Endothelial cell (in vitro differentiated cells): ENCODE results near the gene ST6GAL1. TPM values are rescaled to one million over a fixed set of nuclear protein-coding genes. Genes with fewer than 3 reads are reported as not detected.

ENCODE experiments used
- DNase-seq: peaks from one replicate; pipeline ENCODE4 v3.0.0; 2021; ENCODE audit warnings: low spot score
- H3K27ac Mint-ChIP-seq: one replicate; pipeline ENCODE4 v1.8.0; 2021; ENCODE audit warnings: mixed read lengths, inconsistent platforms; ENCODE audit not compliant: unreplicated experiment
- H3K27me3 Mint-ChIP-seq: one replicate; pipeline ENCODE4 v1.8.0; 2021; ENCODE audit warnings: mild to moderate bottlenecking, moderate library complexity, mixed read lengths, inconsistent platforms; ENCODE audit not compliant: unreplicated experiment
- H3K36me3 Mint-ChIP-seq: one replicate; pipeline ENCODE4 v1.8.0; 2021; ENCODE audit warnings: mild to moderate bottlenecking, low read depth, mixed read lengths, inconsistent platforms; ENCODE audit not compliant: unreplicated experiment
- H3K4me1 Mint-ChIP-seq: one replicate; pipeline ENCODE4 v1.8.0; 2021; ENCODE audit warnings: mild to moderate bottlenecking, mixed read lengths, inconsistent platforms; ENCODE audit not compliant: unreplicated experiment
- H3K4me3 Mint-ChIP-seq: one replicate; pipeline ENCODE4 v1.8.0; 2021; ENCODE audit warnings: mild to moderate bottlenecking, mixed read lengths, inconsistent platforms; ENCODE audit not compliant: unreplicated experiment
- H3K9me3 Mint-ChIP-seq: one replicate; pipeline ENCODE4 v1.8.0; 2021; ENCODE audit warnings: mixed read lengths, inconsistent platforms; ENCODE audit not compliant: unreplicated experiment
- CTCF ChIP-seq: fragments of 200-600 bp; sonication (generic); IDR thresholded peaks from one replicate; pipeline ENCODE4 v1.5.0; 2021; ENCODE audit warnings: antibody characterized with exemption; ENCODE audit not compliant: unreplicated experiment
- total RNA-seq: library from RNA; stranded (reverse); fragmentation: NEBNext Ultra II Directional; extraction: Animal tissue kit (Norgen Biotek cat#: 25700); gene quantifications from one replicate; pipeline ENCODE4 v1.2.1, GENCODE V29; 2021; ENCODE audit not compliant: unreplicated experiment

The ST6GAL1 gene
- total RNA-seq, 1 donor from 2014 or later, result 82.4 TPM

- no peaks in the 10 kb centered on the region for H3K9me3 Mint-ChIP-seq
- H3K4me3 Mint-ChIP-seq, result peak overlapping the region; percentile 24
- DNase-seq, result no peak
- peaks cover 2% of the 10 kb centered on the region for H3K27me3 Mint-ChIP-seq
- peaks cover 35% of the 10 kb centered on the region for H3K4me1 Mint-ChIP-seq
- TF ChIP-seq CTCF, result no peak
- H3K36me3 Mint-ChIP-seq, result peaks cover 25% of the 10 kb centered on the region
- no peak overlapping the region for H3K27ac Mint-ChIP-seq
Measured at GRCh38 chr3:187042346-187042745, 112.0 kb downstream of the ST6GAL1 start.

- Mint-ChIP-seq H3K27me3 (peaks cover 2% of the 10 kb centered on the region), H3K9me3 (no peaks in the 10 kb centered on the region), H3K36me3 (peaks cover 25% of the 10 kb centered on the region), H3K4me3 (no peak overlapping the region), H3K27ac (no peak overlapping the region), H3K4me1 (peaks cover 35% of the 10 kb centered on the region)
- TF ChIP-seq CTCF, result no peak
- no peak for DNase-seq
Measured at GRCh38 chr3:187042874-187043458, 112.6 kb downstream of the ST6GAL1 start.

GRCh38 chr3:187044206-187044605 lies 113.9 kb downstream of the ST6GAL1 start:
- Mint-ChIP-seq H3K27me3 (peaks cover 2% of the 10 kb centered on the region), H3K4me3 (no peak overlapping the region), H3K4me1 (peaks cover 28% of the 10 kb centered on the region), H3K9me3 (no peaks in the 10 kb centered on the region), H3K27ac (peak overlapping the region; percentile 92), H3K36me3 (peaks cover 31% of the 10 kb centered on the region)
- no peak for TF ChIP-seq CTCF
- no peak for DNase-seq

- Mint-ChIP-seq H3K27ac (peak overlapping the region; percentile 55), H3K27me3 (no peaks in the 10 kb centered on the region), H3K9me3 (no peaks in the 10 kb centered on the region), H3K4me3 (no peak overlapping the region), H3K36me3 (peaks cover 37% of the 10 kb centered on the region), H3K4me1 (peaks cover 33% of the 10 kb centered on the region)
- peak; percentile 32 for TF ChIP-seq CTCF
- DNase-seq, result no peak
Measured at GRCh38 chr3:187044867-187045552, 114.7 kb downstream of the ST6GAL1 start.

GRCh38 chr3:187046033-187046432 lies 115.7 kb downstream of the ST6GAL1 start:
- no peaks in the 10 kb centered on the region for H3K9me3 Mint-ChIP-seq
- no peak for DNase-seq
- H3K36me3 Mint-ChIP-seq, result peaks cover 36% of the 10 kb centered on the region
- H3K27me3 Mint-ChIP-seq, result peaks cover 2% of the 10 kb centered on the region
- peaks cover 37% of the 10 kb centered on the region for H3K4me1 Mint-ChIP-seq
- H3K27ac Mint-ChIP-seq, result no peak overlapping the region
- no peak for TF ChIP-seq CTCF
- no peak overlapping the region for H3K4me3 Mint-ChIP-seq
